GM12864 (cell line): ENCODE results near the gene RILP.
"Not testable (repeated sequence)": the region's sequence is repeated elsewhere in the genome, so short reads cannot be mapped to it uniquely, and the experiment has no call there.

ENCODE experiments used
- DNase-seq: peaks from one replicate; pipeline ENCODE4 v3.0.0-alpha.2; 2011; ENCODE audit warnings: low read depth
- H3K4me3 ChIP-seq: 2 replicates; pipeline ENCODE4 v1.5.1; 2011; ENCODE audit warnings: mild to moderate bottlenecking, low read depth, low read length, control low read depth
- TF ChIP-seq, protein P1 (sequence below): IDR thresholded peaks from 2 replicates; pipeline ENCODE4 v1.5.1; 2011; ENCODE audit warnings: low read depth, mild to moderate bottlenecking, moderate library complexity, low read length, control low read depth, inconsistent platforms; ENCODE audit errors: missing control alignments

RILP gene

DNA sequence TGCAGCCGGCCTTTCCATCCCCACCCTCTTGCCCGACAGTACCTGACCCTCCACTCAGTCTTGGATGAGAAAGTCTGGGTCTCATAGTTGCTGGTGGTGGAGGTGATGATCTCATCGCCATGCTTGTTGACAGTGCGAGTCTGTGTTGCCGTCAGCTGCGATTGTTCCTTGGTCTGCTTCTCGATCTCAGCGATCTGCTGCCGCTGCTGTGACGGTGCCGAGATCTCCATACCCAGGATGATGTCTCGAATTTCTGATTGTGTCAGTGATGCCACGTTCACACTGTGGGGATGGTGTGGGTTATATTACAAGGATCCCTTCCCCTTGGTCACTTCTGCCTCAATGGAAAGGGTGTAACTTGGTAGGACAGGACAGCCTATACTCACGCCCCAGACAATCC lies 4.1 kb upstream of the RILP start:
- DNase-seq = no peak
- no peak overlapping the region for H3K4me3 ChIP-seq
- TF ChIP-seq, protein P1, sequence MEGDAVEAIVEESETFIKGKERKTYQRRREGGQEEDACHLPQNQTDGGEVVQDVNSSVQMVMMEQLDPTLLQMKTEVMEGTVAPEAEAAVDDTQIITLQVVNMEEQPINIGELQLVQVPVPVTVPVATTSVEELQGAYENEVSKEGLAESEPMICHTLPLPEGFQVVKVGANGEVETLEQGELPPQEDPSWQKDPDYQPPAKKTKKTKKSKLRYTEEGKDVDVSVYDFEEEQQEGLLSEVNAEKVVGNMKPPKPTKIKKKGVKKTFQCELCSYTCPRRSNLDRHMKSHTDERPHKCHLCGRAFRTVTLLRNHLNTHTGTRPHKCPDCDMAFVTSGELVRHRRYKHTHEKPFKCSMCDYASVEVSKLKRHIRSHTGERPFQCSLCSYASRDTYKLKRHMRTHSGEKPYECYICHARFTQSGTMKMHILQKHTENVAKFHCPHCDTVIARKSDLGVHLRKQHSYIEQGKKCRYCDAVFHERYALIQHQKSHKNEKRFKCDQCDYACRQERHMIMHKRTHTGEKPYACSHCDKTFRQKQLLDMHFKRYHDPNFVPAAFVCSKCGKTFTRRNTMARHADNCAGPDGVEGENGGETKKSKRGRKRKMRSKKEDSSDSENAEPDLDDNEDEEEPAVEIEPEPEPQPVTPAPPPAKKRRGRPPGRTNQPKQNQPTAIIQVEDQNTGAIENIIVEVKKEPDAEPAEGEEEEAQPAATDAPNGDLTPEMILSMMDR = no peak

DNA sequence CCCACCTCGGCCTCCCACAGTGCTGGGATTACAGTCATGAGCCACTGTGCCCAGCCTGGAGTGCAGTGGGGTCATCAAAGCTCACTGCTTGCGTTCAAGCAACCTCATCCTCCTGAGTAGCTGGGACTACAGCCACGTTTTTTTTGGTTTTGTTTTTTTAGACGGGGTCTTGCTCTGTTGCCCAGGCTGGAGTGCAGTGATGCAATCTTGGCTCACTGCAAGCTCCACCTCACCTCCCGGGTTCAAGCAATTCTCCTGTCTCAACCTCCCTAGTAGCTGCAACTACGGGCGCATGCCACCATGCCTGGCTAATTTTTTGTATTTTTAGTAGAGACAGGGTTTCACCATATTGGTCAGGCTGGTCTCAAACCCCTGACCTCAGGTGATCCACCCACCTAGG lies 3.1 kb upstream of the RILP start:
- DNase-seq, H3K4me3 ChIP-seq: not testable (repeated sequence)

DNA sequence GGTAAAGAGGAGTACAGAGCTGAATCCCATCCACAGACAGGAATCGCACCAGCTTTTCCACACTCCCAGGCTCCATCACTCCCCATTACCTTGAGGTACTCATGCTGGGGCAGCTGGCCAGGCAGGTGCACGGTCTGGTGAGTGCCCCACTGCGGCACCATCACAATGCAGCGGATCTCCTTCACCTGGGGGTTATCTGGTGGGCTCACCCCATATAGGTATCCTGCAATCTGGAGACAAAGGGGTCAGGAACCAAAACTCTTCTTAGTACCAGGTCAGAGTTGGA lies 1.8 kb upstream of the RILP start:
- DNase-seq = no peak
- H3K4me3 ChIP-seq = no peak overlapping the region
- TF ChIP-seq, protein P1 = no peak

DNA sequence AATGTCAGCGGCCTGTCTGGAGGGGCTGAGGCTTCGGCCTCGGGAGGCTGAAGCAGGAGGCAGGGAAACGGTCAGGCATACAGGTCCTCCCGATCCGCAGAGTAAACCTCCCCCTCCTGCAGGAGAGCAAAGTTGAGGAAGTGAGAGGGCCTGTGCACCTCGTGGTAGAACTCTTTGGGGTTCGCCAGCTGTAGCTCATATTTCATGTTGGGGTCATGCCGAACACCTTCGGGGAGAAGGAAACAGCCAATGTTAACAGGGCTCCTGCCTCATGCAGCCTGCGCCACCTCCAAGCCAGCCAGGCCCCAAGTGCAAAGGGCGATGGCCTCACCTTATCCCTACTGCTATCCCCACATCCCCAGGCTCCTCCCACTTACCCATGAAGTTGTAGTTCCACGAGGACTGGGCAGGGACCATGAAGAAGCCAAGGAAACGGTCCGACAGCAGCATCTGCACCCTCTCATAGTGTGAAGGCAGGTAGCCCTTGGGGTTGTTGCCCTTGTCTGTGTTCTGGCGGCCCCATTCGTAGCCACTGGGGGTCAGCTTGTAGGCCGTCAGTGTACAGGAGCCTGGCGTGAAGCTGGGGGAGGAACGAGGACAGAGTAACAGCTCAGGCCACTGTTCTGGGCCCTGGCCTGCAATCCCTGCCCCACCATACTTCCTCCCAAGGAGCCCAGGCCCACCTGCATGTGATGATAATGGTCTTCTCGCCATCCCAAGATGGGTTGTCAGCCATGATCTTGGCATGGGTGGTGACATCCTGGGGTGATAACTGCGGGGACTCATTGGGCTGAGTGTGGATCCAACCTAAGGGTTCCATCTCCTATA lies 1.3 kb upstream of the RILP start:
- TF ChIP-seq, protein P1 = no peak
- H3K4me3 ChIP-seq = no peak overlapping the region
- DNase-seq = no peak

DNA sequence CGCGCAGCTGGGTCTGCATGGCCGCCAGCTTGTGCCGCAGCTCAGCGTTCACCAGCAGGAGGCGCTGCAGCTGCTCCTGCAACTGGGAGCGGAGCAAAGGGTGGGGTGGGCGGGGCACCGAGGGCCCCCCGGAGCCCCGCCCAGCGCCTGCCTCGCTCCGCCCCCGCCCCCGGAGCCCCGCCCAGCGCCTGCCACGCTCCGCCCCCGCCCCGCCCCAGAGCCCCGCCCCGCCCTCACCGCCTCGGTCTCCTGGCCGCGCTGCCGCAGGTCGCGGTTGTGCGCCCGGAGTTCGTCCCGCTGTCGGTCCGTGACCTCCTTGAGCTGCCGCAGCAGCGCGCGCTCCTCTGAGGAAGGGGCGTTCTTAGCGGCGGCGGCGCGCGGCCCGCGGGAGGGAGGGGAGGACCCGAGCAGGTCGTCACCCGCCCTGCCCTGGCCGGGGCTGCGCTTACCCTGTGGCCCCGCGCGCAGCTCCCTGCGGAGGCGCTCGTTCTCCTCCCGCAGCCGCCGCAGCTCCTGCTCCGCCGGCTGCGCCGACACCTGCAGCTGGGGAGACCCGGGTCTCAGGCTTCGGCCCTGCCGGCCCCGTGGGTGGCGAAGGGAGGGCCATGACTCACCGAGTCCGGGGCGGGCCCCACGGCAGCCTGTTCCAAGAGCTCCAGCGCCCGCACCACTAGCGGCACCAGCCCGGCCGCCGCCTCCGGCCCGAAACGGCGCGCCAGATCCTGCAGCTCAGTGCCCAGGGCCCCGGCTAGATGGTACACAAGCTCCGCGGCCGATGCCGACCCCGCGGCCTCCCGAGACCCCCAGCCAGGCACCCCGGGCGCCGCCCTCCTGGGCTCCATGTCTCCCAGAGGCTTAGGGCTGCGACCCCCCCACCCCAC lies 463 bp downstream of the RILP start:
- DNase-seq = peak; percentile 82
- TF ChIP-seq, protein P1 = peak; percentile 90
- peak overlapping the region; percentile 63 for H3K4me3 ChIP-seq

DNA sequence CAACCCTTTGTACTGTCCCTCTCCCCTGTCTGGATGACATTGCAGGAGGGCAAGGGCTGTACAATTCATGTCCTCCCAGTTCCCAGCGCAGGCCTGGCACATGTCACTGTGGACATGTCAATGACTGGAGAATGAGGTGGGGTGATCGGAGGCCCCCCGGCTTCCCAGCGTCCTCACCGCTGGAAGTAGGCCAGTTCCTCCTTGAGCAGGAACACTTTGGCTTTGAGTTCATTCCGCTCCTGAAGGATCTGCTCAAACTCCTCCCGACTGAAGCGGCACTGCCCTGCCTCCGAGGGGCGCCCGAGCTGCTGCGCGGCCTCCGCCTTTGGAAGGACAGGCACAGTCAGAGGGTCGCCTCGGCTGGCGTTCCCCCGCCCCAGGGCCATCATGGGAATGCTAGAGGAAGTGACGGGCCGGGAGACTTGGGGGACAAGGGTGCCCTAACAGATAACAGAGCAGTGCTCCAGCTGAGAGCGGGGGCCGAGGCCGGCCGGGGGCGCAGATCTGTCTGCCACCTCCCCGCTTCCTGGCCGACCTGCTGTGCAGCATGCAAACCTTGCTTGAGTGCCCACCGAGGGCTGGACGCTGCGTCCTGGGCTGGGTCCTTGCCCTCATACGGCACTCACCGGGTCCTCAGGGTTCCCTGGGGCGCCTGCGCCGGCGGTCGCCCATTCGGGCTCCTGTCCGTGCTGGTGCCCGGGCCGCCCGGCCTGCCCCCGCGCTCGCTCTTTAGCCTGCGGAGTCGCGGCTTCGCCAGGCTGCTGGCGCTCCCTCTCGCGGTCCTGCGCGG lies 1.3 kb downstream of the RILP start:
- DNase-seq = no peak
- H3K4me3 ChIP-seq = peak overlapping the region; percentile 61
- TF ChIP-seq, protein P1 = peak; percentile 12

DNA sequence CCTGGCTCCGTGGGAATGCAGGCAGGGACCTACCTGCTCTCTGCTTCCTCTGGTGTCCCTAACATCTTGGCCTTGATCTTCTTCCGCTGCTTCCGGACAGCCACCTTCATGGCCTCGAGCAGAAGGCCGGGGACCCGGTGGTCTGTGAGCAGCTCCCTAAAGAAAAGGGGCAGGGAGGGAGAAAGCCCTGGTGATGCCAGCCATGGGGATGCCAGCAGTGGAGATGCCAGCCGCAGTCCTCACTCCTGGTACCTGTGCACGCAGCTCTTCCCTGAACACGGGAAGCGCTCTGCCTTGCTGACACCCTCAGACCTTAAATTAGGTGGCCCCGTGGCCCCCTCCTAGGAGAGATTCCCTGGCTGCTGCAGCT lies 1.9 kb downstream of the RILP start:
- TF ChIP-seq, protein P1 = no peak
- no peak for DNase-seq
- H3K4me3 ChIP-seq = no peak overlapping the region
